ENCODE data around the gene DBNDD2.

DNA sequence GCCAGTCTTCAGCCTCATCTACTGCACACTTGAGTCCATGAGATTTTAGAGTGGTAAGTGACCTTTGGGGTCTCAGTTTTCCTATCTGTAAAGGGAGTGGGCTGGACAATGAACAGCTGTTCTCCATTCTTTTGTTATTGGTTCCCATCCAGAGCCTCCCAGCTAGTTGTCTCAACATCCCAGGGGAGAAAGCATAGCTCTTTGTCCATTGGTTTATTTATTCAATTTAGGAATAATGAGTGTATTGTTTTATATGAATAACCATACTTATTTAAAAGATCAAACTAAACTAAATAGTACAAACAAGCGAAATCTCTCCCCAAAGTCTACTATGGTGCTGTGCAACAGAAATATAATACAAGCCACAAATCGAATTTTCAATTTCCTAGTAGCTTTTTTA, 21.5 kb downstream of the DBNDD2 start:
- TF ChIP-seq, protein P1, sequence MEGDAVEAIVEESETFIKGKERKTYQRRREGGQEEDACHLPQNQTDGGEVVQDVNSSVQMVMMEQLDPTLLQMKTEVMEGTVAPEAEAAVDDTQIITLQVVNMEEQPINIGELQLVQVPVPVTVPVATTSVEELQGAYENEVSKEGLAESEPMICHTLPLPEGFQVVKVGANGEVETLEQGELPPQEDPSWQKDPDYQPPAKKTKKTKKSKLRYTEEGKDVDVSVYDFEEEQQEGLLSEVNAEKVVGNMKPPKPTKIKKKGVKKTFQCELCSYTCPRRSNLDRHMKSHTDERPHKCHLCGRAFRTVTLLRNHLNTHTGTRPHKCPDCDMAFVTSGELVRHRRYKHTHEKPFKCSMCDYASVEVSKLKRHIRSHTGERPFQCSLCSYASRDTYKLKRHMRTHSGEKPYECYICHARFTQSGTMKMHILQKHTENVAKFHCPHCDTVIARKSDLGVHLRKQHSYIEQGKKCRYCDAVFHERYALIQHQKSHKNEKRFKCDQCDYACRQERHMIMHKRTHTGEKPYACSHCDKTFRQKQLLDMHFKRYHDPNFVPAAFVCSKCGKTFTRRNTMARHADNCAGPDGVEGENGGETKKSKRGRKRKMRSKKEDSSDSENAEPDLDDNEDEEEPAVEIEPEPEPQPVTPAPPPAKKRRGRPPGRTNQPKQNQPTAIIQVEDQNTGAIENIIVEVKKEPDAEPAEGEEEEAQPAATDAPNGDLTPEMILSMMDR (IDR thresholded peaks at IDR 0.05; ENCODE audit: low read depth, low read length, poor library complexity, severe bottlenecking), result no peak
- no peak for TF ChIP-seq EZH2phosphoT487 (IDR thresholded peaks at IDR 0.05; ENCODE audit: borderline replicate concordance, low read length)

All from DOHH2 (cell line).